Chondrocyte (in vitro differentiated cells): ENCODE measurements around the gene MEX3C. TPM values are rescaled to one million over a fixed set of nuclear protein-coding genes. Genes with fewer than 3 reads are reported as not detected.

Experiments used
- DNase-seq: peaks from one replicate; pipeline ENCODE4 v3.0.0; 2021; ENCODE audit warnings: mixed read lengths, low spot score
- H3K27ac Mint-ChIP-seq: one replicate; pipeline ENCODE4 v1.8.0; 2021; ENCODE audit warnings: mild to moderate bottlenecking, moderate library complexity, mixed read lengths; ENCODE audit not compliant: unreplicated experiment
- H3K27me3 Mint-ChIP-seq: 2 replicates; pipeline ENCODE4 v1.8.0; 2021; ENCODE audit warnings: low read depth, mixed read lengths
- H3K36me3 Mint-ChIP-seq: 2 replicates; pipeline ENCODE4 v1.8.0; 2021; ENCODE audit warnings: low read depth, mixed read lengths
- H3K4me1 Mint-ChIP-seq: 2 replicates; pipeline ENCODE4 v1.8.0; 2021; ENCODE audit warnings: low read depth, mild to moderate bottlenecking, mixed read lengths
- H3K4me3 Mint-ChIP-seq: one replicate; pipeline ENCODE4 v1.8.0; 2021; ENCODE audit warnings: mild to moderate bottlenecking, moderate library complexity, mixed read lengths; ENCODE audit not compliant: unreplicated experiment
- H3K9me3 Mint-ChIP-seq: 2 replicates; pipeline ENCODE4 v1.8.0; 2021; ENCODE audit warnings: low read depth, mixed read lengths
- CTCF ChIP-seq: fragments of 200-600 bp; sonication (generic); IDR thresholded peaks from 2 replicates; pipeline ENCODE4 v1.5.0; 2021; ENCODE audit warnings: antibody characterized with exemption, mild to moderate bottlenecking, moderate library complexity
- total RNA-seq: library from RNA; stranded (reverse); gene quantifications from 3 replicates; pipeline ENCODE4 v1.2.1, GENCODE V29; 2021

MEX3C gene
- total RNA-seq, 1 donor from 2014 or later: 49.0 TPM

GRCh38 chr18:51169731-51170130 is 27.8 kb downstream of the MEX3C start:
- Mint-ChIP-seq H3K27me3 (no peaks in the 10 kb centered on the region), H3K4me3 (no peak overlapping the region), H3K36me3 (peaks cover 2% of the 10 kb centered on the region), H3K4me1 (peaks cover 16% of the 10 kb centered on the region), H3K9me3 (no peaks in the 10 kb centered on the region), H3K27ac (no peak overlapping the region)
- TF ChIP-seq CTCF: no peak
- no peak for DNase-seq

DNA sequence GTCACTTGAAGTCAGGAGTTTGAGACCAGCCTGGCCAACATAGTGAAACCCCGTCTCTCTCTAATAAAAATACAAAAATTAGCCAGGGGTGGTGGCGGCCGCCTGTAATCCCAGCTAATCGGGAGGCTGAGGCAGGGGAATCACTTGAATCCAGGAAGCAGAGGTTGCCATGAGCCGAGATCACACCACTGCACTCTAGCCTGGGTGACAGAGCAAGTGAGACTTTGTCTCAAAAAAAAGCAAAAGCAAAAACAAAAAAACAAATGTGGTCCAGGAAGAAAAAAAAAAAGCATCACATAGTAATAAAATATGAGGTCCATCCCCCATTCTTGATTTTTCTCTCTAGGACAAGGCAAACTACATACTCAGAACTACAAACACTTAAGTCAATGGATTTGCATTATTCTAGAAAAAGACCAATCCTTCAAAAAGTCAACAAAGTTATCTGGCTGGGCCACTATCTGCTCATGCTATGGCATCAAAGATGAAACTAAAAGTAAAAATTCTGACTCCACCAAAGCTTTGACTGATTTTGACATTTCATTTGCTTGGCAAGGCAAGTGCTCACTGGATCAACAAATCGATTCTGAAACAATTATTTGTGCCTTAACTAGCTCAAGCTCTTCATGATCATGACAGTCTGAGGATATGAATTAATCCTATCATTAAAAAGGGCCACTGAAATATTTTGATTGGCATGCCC is 28.4 kb downstream of the MEX3C start:
- Mint-ChIP-seq H3K36me3 (peaks cover under 1% of the 10 kb centered on the region), H3K9me3 (no peaks in the 10 kb centered on the region), H3K4me1 (peaks cover 16% of the 10 kb centered on the region), H3K4me3 (no peak overlapping the region), H3K27me3 (no peaks in the 10 kb centered on the region), H3K27ac (no peak overlapping the region)
- no peak for TF ChIP-seq CTCF
- DNase-seq: no peak

GRCh38 chr18:51168026-51168742 is 29.3 kb downstream of the MEX3C start:
- no peak for TF ChIP-seq CTCF
- Mint-ChIP-seq H3K27me3 (no peaks in the 10 kb centered on the region), H3K9me3 (no peaks in the 10 kb centered on the region), H3K4me1 (peaks cover 13% of the 10 kb centered on the region), H3K36me3 (no peaks in the 10 kb centered on the region), H3K27ac (no peak overlapping the region), H3K4me3 (no peak overlapping the region)
- DNase-seq: no peak

- TF ChIP-seq CTCF: no peak
- DNase-seq: no peak
- Mint-ChIP-seq H3K4me1 (peaks cover 13% of the 10 kb centered on the region), H3K9me3 (no peaks in the 10 kb centered on the region), H3K4me3 (no peak overlapping the region), H3K36me3 (no peaks in the 10 kb centered on the region), H3K27me3 (no peaks in the 10 kb centered on the region), H3K27ac (no peak overlapping the region)
Observed at GRCh38 chr18:51165296-51165695, 32.2 kb downstream of the MEX3C start.

DNA sequence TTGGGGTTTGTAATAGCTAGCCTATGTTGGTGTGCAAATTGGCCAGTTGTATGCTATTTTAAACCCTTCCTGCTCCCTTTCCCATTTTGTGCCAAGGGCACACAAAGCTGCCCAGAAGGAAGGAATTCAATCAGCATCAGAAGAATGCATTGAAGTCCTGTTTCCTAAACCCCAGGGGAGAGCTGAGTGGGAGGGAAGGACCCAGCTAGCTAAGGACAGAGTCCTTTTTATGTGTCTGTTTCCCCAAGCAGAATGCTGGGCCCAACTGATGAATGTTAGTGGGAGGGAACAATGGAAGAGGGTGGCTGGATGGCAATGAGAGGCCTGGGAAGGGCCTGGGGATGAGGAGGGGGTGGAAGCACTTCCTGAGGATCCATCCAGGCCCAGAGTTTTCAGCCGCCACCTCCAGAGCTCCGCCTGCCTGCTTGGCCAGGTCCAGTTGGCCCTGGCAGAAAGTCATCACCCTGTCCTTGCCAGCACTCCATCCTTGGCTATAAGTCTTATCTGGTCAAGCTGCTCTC is 32.7 kb downstream of the MEX3C start:
- H3K4me1 Mint-ChIP-seq: peaks cover 13% of the 10 kb centered on the region
- no peaks in the 10 kb centered on the region for H3K9me3 Mint-ChIP-seq

More for the DNA sequence above, 32.7 kb downstream of the MEX3C start:
- no peak for DNase-seq
- H3K27ac Mint-ChIP-seq: no peak overlapping the region
- no peak overlapping the region for H3K4me3 Mint-ChIP-seq
- TF ChIP-seq CTCF: peak; percentile 4
- H3K27me3 Mint-ChIP-seq: no peaks in the 10 kb centered on the region
- H3K36me3 Mint-ChIP-seq: no peaks in the 10 kb centered on the region
